COLO668 (cell line): ENCODE results near the gene CLEC2B.

Experiments
- DNase-seq: peaks from one replicate; lab custom pipeline; 2025; ENCODE audit not compliant: unreplicated experiment; lab: John Stamatoyannopoulos, UW

CLEC2B gene

GRCh38 chr12:9870286-9870866, 1.2 kb upstream of the CLEC2B start:
- DNase-seq, result no peak

- DNase-seq, result no peak
Observed at GRCh38 chr12:9868951-9869306, 225 bp downstream of the CLEC2B start.

- DNase-seq, result no peak
Observed at GRCh38 chr12:9868311-9868801, 798 bp downstream of the CLEC2B start.

DNA sequence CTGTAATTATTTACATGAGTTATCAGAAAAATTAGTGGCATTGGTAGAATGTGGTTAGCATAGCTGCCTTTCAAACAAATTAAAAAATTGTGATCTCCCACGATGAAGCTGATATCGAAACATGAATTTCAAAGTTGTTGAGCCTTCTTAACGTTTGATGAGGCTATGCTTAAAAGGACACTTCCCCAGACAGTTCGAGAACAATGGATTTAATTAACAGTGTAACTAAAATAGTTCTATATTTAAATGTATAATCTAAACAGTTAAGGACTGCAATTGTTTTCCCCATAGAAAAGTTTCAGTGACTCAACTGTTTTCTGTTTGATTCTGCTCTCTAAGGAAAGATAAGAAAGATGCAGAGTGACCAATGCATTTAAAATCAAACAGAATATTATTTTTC, 1.6 kb downstream of the CLEC2B start:
- no peak for DNase-seq

DNA sequence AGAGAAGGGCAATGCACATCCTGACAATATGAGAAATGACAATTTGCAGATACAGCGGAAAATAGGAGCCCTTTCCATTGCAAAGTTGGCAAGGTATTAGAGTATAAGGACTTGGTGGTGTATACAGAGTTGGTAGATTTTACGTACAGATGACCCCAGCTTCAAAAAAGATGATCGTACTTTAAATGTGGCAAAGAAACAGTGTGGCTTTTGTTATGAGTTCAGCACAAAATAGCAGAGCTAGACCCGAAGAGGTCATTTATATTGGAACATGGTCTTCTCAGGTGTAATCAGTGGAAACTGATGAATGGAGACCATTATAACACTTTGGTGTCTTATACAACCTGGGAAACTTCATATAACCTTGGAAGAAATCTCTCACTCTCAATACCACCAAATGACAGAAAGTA, 2.3 kb downstream of the CLEC2B start:
- no peak for DNase-seq

- no peak for DNase-seq
Observed at GRCh38 chr12:9864913-9865675, 4.1 kb downstream of the CLEC2B start.

DNA sequence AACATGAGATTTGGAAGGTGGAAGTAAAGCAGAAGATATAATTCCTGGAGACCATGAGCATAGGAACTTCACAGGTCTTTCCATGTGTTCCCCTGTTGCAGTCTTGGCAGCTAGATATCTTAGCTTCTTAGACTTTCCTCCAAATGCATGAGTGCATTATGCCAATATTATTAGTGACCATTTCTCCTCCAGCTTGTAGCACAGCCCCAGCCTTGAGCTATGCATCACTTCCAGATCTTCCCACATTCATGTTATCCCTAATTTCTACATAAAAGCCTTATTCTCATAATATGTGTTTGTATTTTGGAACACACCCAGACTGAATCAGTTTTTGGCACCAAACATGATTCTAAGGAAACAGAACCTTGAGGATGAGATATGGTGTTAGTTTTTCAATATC, 11.0 kb downstream of the CLEC2B start:
- no peak for DNase-seq

DNA sequence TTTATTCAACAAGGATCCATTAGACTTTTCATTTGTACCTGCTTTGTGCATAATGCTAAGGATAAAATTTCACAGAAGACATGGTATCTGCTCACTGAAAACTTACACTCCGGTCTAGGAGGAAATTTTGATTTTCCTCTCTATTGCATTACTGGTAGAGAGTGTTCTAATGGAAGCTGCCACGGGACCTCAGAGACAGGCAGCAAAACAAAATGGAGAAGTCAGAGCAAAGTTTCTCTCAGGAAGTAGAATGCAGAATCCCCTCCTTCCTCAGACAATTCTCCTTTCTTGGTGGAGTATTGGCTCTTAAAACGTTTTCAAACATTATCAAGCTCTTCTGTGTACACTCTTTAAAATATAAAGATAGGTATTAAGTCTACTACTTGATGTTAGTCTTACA, 12.3 kb downstream of the CLEC2B start:
- no peak for DNase-seq

GRCh38 chr12:9856151-9856550, 13.0 kb downstream of the CLEC2B start:
- no peak for DNase-seq

GRCh38 chr12:9851927-9852326, 17.2 kb downstream of the CLEC2B start:
- DNase-seq, result no peak

GRCh38 chr12:9851050-9851449, 18.1 kb downstream of the CLEC2B start:
- DNase-seq, result no peak

- DNase-seq, result no peak
Observed at GRCh38 chr12:9848899-9849298, 20.3 kb downstream of the CLEC2B start.

DNA sequence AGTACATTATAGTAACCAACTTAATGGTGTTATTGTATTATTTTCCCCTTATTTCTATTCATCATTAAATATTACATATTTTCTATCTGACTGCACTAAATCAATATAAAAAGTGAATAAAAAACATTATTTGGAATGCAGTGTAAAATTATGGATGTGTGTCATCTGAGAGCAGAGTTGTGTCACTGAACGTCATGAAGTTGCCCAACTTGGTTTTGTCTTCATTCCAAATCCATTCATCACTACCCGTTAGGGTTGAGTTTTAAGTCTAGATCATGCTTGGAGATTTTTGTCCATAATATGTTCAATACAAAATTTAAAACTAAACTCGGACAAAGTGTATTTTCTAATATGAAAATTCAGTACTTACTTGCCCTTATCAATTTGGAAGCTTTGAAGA, 25.7 kb downstream of the CLEC2B start:
- DNase-seq, result no peak

DNA sequence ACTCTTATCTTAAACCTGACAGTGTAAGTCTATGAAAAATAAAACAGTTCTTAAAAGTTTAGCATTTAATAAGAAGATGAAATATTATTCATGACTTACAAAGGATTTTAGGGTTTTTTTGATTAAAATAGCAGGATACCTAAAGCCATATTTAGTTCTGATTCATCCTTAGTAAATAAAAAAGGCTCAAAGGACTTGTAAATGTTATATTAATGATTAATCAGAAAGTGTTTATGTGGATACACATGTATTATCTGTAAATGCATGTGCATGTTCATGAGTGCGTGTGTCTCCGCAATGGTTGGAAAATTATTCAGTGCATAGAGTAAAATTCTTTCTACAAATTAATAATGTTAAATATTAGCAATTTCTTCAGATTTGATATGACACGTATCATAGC, 37.4 kb downstream of the CLEC2B start:
- no peak for DNase-seq

GRCh38 chr12:9829982-9830381, 39.2 kb downstream of the CLEC2B start:
- DNase-seq, result no peak

DNA sequence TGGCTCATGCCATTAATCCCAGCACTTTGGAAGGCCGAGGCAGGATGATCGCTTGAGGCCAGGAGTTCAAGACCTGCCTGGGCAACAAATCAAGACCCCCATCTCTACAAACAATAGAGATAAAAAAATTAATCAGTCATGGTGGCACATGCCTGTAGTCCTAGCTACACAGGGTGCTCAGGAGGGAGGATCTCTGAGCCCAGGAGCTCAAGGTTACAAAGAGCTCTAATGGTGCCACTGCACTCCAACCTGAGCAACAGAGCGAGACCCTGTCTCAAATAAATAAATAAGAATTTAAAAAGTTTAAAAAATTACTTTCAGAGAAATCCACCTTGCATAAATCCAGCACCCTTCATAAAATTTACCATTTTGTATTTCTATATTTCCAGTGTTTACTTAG, 39.7 kb downstream of the CLEC2B start:
- no peak for DNase-seq

- DNase-seq, result no peak
Observed at GRCh38 chr12:9827209-9827888, 41.8 kb downstream of the CLEC2B start, which contains the start of gene KLRF1. TSS of gene KLRF1 (plus strand) at chr12:9827481. CDS start at chr12:9827545, 64 bp downstream.

GRCh38 chr12:9820281-9820930, 48.7 kb downstream of the CLEC2B start:
- DNase-seq, result no peak

- DNase-seq, result peak; percentile 14
Observed at GRCh38 chr12:9813821-9814798, 55.0 kb downstream of the CLEC2B start.

- no peak for DNase-seq
Observed at GRCh38 chr12:9811621-9812020, 57.5 kb downstream of the CLEC2B start.
